ENCODE data around the gene DYNC1H1.
"Not testable (repeated sequence)": the region's sequence is repeated elsewhere in the genome, so short reads cannot be mapped to it uniquely, and the experiment has no call there.

The DYNC1H1 gene

DNA sequence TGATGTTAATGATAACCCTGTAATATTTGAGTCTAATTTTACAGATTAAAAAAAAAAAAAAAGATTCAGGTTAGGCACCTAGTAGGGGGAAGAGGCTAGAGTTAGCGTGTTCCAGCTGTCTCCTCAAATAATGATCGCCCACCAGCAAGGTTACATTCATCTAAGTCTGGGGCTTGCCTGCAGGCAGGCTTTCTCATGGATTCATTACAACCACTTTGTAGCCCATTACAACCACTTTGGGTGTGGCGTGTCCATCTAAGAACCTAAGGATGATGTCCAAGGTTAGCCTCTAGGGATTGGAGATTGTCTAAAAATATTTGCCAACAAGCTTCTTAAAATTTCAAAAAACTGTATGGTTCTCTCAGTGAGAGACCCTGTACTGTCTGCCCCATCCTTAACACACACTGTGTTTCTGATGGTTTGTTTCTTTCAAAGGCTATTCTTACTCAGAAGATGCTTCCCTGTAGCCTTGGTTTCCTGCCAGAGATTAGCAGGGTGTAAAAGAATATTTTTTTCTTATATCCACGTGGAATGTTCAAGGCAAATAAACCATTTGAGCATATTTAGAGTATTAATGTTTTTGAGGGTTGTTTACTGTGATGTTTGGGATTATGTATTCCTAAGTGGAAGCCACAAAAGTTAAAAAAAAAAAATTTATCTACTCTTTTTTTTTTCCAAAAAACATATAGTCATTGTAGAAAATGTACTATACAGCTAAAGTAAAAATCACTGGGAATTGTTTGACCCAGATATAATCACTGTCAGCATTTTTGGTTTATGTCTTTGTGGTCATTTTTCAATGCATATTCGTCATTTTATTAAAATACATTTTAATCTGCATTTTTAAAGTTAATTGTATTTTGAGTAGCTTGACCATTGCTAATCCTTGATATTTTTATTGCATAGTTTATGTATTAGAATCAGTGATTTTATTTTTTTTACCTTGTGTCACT is 1.7 kb downstream of the DYNC1H1 start:
- DNase-seq, result no peak

GRCh38 chr14:101966742-101967141 is 2.4 kb downstream of the DYNC1H1 start:
- no peak for DNase-seq

GRCh38 chr14:101968186-101968585 is 3.8 kb downstream of the DYNC1H1 start:
- DNase-seq, result no peak

GRCh38 chr14:101969481-101969880 is 5.1 kb downstream of the DYNC1H1 start:
- no peak for DNase-seq

DNA sequence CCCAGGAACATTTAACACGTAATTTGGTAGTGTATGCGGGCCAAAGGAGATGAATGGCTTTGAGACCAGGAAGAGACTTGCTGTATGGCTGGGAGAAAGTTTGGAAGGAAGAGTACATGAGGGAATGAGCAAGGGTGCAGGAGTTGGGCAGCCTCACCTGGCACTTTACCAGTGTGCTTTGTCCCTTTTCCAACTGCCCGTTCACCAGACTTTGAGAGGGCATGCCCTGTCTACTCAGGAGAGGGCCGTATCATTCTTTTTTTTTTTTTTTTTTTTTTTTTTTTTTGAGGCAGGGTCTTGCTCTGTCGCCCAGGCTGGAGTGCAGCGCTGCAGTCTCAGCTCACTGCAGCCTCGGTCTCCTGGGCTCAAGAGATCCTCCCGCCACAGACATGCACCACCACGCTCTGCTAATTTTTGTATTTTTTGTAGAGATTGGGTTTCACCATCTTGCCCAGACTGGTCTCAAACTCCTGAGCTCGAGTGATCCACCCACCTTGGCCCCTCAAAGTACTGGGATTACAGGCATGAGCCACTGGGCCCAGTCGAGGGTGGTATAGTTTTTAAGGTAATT is 6.5 kb downstream of the DYNC1H1 start:
- DNase-seq, result no peak

GRCh38 chr14:101971458-101971857 is 7.1 kb downstream of the DYNC1H1 start:
- not testable (repeated sequence) for DNase-seq

DNA sequence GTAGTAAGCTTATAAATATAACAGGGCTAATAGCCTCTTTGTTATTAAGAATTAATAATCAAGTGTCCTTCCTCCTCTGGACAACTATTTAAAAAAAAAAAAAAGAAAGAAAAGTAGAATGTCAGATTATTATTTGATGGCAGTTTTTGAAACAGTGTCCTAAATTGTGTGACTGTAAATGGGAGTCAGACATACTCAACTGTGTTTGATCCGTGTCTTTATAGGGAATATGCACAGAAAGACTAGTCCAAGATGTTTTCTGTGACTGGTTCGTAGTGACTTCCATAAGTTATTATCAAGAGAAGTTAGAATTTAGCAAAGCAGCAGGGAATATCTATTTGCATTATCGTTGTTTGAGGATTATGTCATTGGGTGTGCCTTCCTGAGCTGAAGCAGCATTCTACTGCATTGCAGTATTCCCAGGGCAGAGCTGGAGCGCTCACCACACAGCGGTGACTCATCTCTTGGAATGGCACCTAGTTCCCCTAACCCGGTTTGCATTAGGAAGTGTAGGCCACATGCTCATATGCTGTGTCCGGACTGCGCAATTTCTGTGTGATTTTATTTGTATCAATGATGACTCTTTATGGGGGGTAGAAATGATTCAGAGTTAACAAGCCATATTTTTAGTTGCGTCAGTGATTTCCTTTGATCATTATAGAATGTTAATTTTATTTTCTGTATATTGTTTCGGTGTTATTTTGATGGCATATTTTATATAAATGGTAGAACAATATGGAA is 7.9 kb downstream of the DYNC1H1 start:
- DNase-seq, result no peak

GRCh38 chr14:101973356-101973755 is 9.0 kb downstream of the DYNC1H1 start:
- DNase-seq, result no peak

- no peak for DNase-seq
Measured at GRCh38 chr14:101975231-101975630, 10.9 kb downstream of the DYNC1H1 start.

DNA sequence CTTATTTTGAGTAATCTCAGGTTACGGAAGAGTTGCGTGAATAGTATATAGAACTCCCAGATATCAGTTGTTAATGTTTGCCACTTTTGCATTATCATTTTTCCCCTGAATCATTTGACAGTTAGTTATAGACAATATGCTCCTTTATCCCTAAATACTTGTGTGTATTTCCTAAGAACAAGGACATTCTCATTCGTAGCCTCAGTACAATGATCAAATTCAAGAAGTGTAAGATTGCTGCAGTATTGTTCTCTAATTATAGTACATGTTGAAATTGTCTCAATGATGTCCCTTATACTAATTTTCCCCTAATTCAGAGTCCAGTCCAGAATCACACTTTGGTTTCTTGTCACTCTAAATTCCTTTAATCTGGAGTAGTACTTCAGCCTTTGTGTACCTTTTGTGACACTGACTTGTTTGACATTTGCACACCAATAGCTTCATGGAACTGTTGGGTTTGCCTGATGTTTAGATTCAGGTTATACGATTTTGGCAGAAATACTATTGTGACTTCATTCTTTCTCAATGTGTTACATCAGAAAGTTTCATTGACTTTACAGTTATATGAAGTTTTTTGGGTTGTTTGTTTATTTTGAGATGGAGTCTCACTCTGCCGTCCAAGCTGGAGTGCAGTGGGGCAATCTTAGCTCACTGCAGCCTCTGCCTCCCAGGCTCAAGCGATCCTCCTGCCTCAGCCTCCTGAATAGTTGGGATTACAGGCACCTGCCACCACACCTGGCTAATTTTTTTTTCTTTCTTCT is 13.1 kb downstream of the DYNC1H1 start:
- DNase-seq, result no peak

- DNase-seq, result no peak
Measured at GRCh38 chr14:101979666-101980065, 15.3 kb downstream of the DYNC1H1 start.

GRCh38 chr14:101980251-101980650 is 15.9 kb downstream of the DYNC1H1 start:
- no peak for DNase-seq

DNA sequence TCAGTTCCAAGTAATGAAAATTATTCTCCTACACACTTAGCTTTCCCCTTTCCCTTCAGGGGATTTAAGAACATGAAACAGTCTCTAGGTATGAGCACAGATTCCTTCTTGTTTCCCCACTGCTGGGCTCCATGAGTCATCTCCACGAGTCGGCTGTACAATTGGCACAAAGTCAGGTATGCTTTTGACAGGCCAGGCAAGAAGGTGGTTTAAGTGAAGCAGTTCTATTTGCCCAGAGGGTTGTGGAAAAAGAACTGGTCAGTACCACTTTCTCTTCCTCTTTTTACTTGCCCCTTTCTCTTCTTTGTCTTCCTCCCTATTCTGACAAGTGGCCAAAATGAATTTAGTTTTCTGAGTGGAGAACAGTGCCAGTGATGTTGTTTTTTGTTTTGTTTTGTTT is 16.3 kb downstream of the DYNC1H1 start:
- DNase-seq, result no peak

DNA sequence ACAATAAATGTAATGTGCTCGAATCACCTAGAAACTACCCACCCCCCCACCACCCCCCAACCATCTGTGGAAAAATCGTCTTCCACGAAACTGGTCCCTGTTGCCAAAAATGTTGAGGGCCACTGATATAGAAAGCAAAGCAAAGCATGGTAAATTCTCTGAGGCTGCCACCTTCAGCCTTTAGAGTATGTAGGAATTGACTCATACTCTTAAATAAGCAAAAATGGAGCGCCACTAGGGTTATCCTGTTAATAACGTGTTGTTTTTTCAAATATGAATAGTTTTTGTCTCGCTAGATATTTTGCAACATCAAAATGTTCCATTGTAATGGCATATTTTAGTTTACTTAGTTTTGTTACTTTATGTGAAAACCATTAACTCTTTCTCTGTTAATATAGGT is 18.2 kb downstream of the DYNC1H1 start:
- DNase-seq, result no peak

GRCh38 chr14:101984831-101985230 is 20.5 kb downstream of the DYNC1H1 start:
- not testable (repeated sequence) for DNase-seq

DNA sequence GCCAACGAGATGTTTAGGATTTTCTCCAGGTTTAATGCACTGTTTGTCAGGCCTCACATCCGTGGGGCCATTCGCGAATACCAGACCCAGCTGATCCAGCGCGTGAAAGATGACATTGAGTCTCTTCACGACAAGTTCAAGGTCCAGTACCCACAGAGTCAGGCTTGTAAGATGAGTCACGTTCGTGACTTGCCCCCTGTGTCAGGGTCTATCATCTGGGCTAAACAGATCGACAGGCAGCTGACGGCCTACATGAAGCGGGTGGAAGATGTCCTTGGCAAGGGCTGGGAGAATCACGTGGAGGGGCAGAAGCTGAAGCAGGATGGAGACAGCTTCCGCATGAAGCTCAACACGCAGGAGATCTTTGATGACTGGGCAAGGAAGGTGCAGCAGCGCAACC is 21.6 kb downstream of the DYNC1H1 start:
- DNase-seq, result no peak

DNA sequence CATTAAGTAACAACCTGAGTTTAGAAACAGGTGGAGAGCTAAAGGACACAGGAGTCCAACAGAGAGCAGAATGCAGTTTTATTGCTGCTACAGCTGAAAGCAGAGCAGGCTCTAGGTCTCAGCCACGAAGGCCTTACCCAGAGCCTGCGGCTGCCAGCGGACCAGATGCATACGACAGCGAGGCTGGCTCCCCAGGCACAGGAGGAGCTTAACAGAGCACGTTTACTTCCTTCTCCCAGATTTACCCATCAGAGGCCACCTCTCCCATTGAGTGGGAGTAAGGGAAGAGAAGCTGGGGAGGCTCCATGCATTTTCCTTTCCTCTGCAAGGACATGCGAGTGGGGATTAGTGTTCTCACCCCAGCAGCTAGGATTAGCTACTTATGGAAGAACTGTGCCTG is 22.6 kb downstream of the DYNC1H1 start:
- no peak for DNase-seq

DNA sequence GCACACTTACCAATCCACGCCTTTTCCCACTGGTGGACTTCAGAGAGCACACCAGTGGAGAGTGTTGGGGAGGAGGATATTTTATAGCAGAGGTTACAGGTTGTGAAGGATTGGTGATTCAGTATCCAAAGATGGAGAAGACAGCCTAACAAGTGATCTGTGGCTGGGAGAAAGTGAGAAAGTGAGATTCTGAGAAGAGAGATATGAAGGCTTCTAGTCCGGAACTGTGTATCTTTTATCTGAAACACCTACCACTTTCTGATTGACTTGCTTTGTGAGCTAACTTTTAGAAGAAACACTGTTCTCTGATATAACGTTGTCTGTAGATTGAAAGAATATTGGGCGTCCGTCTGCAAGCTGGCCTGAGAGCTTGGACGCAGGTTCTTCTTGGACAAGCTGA is 24.0 kb downstream of the DYNC1H1 start:
- no peak for DNase-seq

GRCh38 chr14:101991352-101991751 is 27.0 kb downstream of the DYNC1H1 start:
- no peak for DNase-seq

GRCh38 chr14:101992708-101993107 is 28.3 kb downstream of the DYNC1H1 start:
- DNase-seq, result no peak

GRCh38 chr14:101997429-101998336 is 33.3 kb downstream of the DYNC1H1 start:
- DNase-seq, result no peak

DNA sequence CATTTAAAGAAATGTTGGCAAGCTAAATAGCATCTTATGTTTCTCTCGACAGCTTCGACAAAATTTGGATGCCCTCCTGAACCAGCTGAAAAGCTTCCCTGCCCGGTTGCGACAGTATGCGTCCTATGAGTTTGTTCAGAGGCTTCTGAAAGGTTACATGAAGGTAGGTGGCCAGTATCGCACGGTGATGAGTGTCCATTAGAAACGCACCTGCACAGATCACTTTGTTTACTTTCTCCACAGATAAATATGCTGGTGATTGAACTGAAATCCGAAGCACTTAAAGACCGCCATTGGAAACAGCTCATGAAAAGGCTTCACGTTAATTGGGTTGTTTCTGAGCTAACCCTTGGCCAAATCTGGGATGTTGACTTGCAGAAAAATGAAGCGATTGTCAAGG is 36.5 kb downstream of the DYNC1H1 start:
- no peak for DNase-seq
